HL-60 (cell line): ENCODE measurements around the gene GHITM.
"Not testable (repeated sequence)": the region's sequence is repeated elsewhere in the genome, so short reads cannot be mapped to it uniquely, and the experiment has no call there.

Source experiments
- DNase-seq, 2 experiments: peaks; one replicate each; pipeline ENCODE4 v3.0.0-alpha.2; 2010 to 2020; ENCODE audit warnings: low read depth in 1 of 2, low spot score in 1 of 2
- H3K27ac ChIP-seq: fragments of 250-450 bp; sonication (Bioruptor Pico); replicated peaks from 2 replicates; pipeline ENCODE4 v1.5.1; 2020; ENCODE audit warnings: mild to moderate bottlenecking, moderate library complexity
- H3K27me3 ChIP-seq: fragments of 250-450 bp; sonication (Bioruptor Pico); 2 replicates; pipeline ENCODE4 v1.5.1; 2021; ENCODE audit warnings: mild to moderate bottlenecking, moderate library complexity; ENCODE audit not compliant: insufficient read depth, poor library complexity, severe bottlenecking
- H3K4me3 ChIP-seq: replicated peaks from 2 replicates; pipeline ENCODE4 v1.5.1; 2011; ENCODE audit warnings: mild to moderate bottlenecking, control low read depth, low read length; ENCODE audit not compliant: insufficient read depth
- GABPA ChIP-seq: IDR thresholded peaks from 2 replicates; pipeline ENCODE4 v1.6.1; 2012; ENCODE audit warnings: low read depth
- POLR2AphosphoS5 ChIP-seq: IDR thresholded peaks from 2 replicates; pipeline ENCODE4 v1.6.1; 2012; ENCODE audit warnings: low read depth
- SPI1 ChIP-seq: IDR thresholded peaks from 2 replicates; pipeline ENCODE4 v1.6.1; 2012; ENCODE audit warnings: low read depth, mild to moderate bottlenecking, borderline replicate concordance
- TF ChIP-seq, protein P1 (sequence below): IDR thresholded peaks from one replicate; pipeline ENCODE4 v1.5.1; 2011; ENCODE audit warnings: low read length, control low read depth, inconsistent platforms; ENCODE audit not compliant: insufficient read depth
- TF ChIP-seq, protein P2 (sequence below): IDR thresholded peaks from 2 replicates; pipeline ENCODE4 v1.6.1; 2012; ENCODE audit warnings: low read depth; ENCODE audit not compliant: insufficient replicate concordance

GHITM gene

DNA sequence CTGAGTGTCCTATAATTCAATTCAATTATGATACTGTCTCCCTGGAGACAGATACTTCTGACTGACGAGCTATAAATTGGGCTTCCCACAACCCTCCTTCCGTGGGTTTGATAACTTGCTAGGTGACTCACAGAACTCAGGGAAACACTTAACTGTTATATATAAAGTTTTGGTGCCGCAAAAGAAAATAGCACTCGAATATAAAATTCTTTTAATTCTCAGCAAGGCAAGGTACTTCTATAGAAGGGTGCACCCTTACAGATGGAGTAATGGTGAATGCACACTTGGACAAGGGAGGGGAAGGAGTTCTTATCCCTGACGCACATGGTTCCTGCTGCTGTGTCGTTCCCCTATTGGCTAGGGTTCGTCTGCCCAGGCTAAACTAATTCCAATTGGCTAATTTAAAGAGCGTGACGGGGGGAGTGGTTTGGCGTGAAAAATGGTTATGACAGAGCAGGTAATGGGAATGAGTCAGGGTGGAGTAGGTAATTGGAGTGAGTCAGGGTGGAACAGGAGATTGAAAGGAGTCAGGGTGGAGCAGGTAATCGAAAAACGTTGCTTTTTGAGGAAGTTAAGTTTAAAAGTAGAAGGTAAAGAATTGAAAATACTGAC is 20.8 kb upstream of the GHITM start:
- Histone ChIP-seq H3K27me3 (no peaks in the 10 kb centered on the region), H3K4me3 (no peak overlapping the region), H3K27ac (no peak overlapping the region)
- TF ChIP-seq, protein P1, sequence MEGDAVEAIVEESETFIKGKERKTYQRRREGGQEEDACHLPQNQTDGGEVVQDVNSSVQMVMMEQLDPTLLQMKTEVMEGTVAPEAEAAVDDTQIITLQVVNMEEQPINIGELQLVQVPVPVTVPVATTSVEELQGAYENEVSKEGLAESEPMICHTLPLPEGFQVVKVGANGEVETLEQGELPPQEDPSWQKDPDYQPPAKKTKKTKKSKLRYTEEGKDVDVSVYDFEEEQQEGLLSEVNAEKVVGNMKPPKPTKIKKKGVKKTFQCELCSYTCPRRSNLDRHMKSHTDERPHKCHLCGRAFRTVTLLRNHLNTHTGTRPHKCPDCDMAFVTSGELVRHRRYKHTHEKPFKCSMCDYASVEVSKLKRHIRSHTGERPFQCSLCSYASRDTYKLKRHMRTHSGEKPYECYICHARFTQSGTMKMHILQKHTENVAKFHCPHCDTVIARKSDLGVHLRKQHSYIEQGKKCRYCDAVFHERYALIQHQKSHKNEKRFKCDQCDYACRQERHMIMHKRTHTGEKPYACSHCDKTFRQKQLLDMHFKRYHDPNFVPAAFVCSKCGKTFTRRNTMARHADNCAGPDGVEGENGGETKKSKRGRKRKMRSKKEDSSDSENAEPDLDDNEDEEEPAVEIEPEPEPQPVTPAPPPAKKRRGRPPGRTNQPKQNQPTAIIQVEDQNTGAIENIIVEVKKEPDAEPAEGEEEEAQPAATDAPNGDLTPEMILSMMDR, result no peak
- TF ChIP-seq POLR2AphosphoS5, result no peak
- no peak for TF ChIP-seq GABPA
- TF ChIP-seq, protein P2, sequence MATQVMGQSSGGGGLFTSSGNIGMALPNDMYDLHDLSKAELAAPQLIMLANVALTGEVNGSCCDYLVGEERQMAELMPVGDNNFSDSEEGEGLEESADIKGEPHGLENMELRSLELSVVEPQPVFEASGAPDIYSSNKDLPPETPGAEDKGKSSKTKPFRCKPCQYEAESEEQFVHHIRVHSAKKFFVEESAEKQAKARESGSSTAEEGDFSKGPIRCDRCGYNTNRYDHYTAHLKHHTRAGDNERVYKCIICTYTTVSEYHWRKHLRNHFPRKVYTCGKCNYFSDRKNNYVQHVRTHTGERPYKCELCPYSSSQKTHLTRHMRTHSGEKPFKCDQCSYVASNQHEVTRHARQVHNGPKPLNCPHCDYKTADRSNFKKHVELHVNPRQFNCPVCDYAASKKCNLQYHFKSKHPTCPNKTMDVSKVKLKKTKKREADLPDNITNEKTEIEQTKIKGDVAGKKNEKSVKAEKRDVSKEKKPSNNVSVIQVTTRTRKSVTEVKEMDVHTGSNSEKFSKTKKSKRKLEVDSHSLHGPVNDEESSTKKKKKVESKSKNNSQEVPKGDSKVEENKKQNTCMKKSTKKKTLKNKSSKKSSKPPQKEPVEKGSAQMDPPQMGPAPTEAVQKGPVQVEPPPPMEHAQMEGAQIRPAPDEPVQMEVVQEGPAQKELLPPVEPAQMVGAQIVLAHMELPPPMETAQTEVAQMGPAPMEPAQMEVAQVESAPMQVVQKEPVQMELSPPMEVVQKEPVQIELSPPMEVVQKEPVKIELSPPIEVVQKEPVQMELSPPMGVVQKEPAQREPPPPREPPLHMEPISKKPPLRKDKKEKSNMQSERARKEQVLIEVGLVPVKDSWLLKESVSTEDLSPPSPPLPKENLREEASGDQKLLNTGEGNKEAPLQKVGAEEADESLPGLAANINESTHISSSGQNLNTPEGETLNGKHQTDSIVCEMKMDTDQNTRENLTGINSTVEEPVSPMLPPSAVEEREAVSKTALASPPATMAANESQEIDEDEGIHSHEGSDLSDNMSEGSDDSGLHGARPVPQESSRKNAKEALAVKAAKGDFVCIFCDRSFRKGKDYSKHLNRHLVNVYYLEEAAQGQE, result no peak
- no peak for TF ChIP-seq SPI1
- no peak for DNase-seq

DNA sequence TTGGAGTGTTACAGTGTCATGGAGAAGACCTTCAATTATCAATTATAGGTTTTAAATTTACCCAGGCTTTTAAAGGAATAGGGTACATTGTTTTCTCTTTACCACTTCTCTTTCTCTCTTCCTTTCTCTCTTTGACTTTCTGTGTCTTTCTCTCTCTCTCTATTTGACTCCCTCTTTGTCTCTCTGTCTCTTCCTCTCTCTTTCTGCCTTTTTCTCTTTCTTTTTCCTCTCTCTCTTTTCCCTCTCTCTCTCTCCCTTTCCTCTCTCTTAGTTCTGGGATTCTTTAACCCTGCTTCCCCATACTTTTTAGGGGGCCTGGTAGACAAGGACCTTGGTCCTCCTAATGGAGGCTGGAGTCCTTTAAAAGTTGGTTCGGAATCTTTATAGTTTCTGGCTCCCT is 15.9 kb upstream of the GHITM start:
- no peaks in the 10 kb centered on the region for H3K27me3 ChIP-seq
- H3K4me3 ChIP-seq, result no peak overlapping the region
- H3K27ac ChIP-seq, result no peak overlapping the region
- no peak for DNase-seq
- TF ChIP-seq, protein P1, result no peak
- TF ChIP-seq, protein P2, result no peak
- TF ChIP-seq SPI1, result no peak
- TF ChIP-seq GABPA, result no peak
- TF ChIP-seq POLR2AphosphoS5, result no peak

DNA sequence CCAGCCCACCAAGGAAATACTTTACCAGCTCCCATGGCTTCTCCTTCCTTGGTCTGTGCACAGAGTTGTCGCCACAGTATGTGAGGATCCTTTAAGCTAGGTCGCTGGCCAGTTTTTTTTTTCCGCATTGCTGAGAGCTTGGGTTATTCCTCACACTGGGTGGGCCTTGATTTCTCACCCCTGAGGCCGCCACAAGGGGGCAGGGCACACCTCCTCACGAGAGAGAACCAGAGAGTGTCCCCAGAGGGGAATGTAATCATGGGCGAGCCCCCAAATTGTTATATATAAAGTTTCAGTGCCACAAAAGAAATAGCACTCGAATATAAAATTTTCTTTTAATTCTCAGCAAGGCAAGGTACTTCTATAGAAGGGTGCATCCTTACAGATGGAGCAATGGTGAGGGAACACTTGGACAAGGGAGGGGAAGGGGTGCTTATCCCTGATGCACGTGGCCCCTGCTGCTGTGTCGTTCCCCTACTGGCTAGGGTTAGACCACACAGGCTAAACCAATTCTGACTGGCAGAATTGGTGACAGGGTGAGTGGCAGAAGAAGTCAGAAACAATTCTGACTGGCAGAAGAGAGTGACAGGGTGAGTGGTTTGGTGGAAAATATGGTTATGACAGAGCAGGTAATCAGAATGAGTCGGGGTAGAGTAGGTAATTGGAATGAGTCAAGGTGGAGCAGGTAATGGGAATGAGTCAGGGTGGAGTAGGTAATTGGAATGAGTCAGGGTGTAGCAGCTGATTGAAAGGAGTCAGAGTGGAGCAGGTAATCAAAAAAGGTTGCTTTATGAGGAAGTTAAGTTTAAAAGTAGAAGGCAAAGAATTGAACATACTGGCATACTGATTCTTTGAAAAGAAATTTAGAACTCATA is 13.2 kb upstream of the GHITM start:
- not testable (repeated sequence) for DNase-seq, H3K4me3 ChIP-seq, H3K27ac ChIP-seq

GRCh38 chr10:84126785-84127167 is 12.5 kb upstream of the GHITM start:
- Histone ChIP-seq H3K4me3 (no peak overlapping the region), H3K27ac (no peak overlapping the region), H3K27me3 (no peaks in the 10 kb centered on the region)
- DNase-seq, result no peak
- TF ChIP-seq POLR2AphosphoS5, result no peak
- TF ChIP-seq, protein P1, result no peak
- TF ChIP-seq, protein P2, result no peak
- TF ChIP-seq GABPA, result no peak
- TF ChIP-seq SPI1, result no peak

More for the DNA sequence above, 13.2 kb upstream of the GHITM start:
- H3K27me3 ChIP-seq, result not testable (repeated sequence)
